CD4-positive, alpha-beta T cell treated with Interleukin-1 beta for 1 hour (primary cell): ENCODE data around the gene MEIS2.

Experiments used
- DNase-seq, 2 donors: peaks; one replicate each; pipeline ENCODE4 v3.0.0-alpha.2; 2020 to 2022

The MEIS2 gene

DNA sequence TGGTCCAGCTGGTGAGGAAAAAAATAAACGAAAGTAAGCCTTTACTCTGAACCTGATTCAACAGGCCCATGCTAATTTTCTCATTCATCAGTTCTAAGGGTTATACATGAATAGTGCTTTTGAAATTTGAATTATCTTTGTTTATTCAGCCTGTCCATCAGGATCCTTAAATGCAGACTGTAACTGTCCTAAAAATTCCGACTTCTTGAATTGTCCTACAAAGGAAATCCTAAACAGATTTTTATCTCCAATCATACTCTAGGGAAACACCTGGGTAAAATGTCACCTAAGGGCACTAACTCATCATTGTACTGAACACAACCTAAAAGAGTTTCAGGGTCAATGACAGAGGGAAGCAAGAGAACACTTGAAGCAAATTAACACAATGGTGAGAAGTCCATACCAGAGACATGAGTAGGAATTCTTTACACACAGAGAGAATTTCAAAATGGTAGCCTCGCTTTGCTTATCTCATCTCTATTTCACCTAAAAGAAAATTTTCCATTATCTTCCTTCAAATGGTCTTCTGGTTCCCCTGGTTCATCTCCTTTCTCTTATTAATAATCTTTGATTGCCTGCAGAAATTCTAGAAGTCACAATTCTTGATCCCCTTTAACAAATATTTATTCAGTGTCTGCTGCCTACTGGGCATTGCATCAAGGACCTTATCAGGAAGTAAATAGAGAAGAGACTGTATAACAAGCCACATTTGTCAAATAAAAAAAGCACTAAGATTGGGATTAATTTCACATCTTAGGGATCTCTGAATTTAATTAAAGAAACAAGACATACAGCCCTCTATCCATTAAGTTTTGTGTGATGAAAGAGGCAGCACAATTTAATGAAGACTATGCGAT lies 182.7 kb downstream of the MEIS2 start:
- no peak for DNase-seq

DNA sequence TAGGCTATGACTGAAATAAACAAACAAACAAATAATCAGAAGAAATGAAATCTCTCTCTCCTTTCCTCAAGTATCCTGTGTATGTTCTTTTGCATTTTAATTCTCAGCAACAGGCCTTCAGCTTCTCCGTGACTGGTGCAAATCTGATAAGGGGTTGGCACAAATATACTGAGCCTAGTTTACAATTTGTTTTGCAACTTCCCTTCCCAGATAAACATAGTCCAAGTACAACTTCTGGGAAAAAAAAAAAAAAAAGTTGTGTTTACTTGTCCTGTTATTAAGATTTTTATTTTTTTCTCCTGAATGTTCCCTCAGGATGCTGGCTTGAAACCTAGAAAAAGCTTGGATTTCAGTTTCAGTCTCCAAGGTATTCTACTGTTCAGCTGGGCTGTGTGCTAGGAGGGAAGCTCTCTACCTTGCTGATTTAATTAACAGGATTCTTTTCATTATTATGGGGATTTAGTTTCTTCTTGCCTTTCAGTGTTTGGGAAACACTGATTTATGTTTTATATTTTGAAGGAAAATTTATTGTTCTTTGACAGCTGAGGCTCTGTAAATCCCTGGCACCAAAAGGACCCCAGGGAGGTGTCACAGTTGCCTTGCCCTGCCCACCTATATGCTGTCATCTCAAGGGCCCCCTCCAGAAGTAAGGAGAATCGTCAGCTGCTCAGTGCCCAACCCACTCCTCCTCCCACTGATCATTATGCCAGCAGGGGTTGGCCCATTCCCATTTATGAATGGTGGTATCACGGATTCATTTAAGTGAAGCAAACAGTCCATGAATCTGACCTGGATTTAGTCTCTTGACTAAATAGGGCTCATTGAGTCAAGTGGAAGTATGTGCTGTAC lies 185.2 kb downstream of the MEIS2 start:
- DNase-seq, result no peak

DNA sequence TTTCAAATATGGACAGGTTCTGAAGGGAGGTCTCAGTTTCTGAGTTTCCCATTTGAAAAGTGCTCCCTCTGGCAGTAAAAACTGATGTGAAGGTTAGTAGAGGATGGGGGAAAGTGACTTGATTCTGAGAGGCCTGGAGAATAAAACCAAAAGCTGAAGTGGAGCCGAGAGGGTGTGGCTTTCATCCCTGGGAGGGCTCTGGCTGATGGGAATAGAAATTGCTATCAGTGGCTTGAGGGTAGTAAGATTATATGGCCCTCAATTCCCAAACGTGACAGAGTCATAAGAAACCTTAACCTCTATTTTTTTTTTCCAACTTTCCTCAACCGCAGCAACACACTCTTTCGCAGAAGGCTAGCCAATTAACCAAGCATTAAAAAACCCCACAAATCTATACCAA lies 185.9 kb downstream of the MEIS2 start:
- DNase-seq, result no peak

DNA sequence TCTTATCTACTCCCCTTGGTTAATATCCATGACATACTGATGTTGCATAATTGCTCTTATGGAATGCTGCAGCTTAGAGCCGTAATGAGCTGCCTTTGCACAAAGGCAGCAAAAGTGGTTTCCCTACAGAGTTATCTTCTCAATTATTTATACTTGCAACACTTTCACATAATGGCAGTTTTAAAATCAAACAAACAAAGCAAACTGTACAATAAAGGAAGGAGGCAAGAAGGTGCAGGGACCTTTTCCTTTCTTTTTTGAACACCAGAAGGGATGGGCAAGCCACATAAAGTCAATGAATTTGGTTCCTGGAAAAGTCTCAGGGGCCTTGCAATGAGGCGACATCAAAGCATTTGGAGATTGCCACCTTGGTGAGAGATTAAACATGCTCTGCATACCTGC lies 188.0 kb downstream of the MEIS2 start:
- DNase-seq, result no peak

DNA sequence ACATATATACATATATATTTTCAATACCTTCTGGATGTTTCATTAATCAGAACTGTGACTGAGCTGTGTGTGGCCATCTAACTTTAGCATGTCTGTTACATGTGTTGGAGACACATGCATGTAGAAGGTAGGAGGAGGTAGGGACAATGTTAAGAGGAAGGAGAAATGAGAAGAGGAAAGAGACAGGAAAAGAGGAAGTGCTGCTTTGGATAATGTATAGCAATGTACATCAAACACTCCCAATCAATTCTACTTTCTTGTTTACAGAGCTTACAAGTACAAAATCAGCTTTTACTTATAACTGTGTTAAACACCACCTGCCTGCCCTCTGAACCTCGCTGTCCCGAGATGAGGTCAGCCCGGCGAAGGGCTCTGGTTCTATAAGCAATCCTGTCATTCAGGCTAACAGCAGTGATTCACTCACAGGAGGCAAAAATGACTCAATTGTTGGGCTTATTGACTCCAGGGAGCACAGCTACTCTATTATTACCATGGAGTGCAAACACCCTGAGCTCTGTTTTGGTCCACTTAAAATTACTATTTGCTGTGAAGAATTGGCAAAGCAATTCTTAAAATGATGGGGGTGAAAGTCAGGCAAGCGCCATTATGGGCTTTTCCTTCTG lies 188.9 kb downstream of the MEIS2 start:
- DNase-seq, result no peak

DNA sequence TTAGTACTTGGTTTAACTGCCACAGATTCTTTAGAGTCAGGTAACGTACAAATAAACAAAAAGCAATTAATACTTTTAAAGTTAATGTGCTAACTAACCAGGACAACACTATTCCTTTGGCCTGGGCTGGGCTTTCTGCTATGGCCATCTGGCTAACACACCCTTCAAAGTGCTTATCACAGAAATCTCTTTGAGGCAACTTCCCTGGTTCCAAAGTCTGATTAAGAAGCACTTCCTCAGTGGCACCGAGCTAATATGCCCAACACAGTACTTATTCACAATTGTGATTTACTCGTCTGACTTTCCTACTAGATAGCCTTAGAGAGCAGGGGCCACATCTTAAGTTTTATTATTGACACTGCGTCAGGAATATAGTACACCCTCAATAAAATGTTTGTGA lies 191.4 kb downstream of the MEIS2 start:
- no peak for DNase-seq

DNA sequence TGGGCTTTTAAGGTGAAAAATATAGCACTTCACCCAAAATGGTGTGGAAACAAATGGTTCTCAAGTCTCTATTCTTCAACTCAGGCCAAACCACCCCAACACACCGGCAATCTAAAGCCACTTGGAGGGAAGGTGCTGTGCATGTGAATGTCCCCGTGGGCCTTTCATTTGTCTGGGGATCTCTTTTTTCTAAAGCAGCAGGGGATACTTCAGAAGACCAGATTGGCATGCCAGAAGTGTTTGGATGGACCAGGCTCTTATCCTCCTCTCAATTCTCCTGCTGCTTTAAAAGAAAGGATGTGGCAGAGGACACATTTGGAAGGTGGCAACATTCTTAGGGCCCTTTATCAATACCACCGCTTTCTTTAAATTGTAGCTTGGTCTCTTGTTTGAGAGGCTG lies 193.1 kb downstream of the MEIS2 start:
- DNase-seq, result no peak

DNA sequence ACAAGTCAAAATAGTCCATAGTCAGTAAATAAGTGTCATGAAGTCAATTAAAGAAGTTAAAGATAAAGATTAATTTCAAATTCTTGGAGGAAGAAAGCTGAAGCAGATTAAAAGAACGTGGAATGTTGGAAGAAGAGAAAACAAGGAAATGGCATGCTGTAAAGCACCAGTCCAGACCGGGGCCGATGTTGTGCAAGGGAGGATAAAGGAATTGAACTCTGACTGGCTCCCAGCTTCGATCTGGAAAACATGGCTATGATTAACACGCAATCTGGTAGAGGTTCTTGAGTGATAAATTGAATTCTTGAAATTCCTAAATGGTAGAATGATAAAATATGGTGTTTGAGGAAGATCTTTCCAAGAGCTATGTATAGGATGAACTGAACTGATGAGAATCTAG lies 194.4 kb downstream of the MEIS2 start:
- no peak for DNase-seq

DNA sequence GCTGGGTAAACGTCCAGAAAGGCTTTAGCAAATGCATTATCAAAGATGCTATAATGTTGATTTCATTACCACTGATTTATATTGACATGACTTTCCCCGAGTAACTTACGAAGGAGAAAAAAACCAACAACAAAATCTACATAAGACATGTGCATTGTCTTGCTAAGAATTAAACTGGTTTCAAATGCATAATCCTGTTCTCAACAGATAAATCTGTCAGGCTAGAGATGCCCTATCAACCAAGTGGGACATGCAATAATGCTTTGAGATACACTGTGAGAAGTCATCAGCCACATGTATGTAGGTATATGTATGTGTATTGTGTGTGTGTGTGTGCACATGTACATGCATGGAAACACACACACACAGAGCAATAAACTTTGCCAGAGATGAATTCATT lies 195.6 kb downstream of the MEIS2 start:
- DNase-seq, result no peak

DNA sequence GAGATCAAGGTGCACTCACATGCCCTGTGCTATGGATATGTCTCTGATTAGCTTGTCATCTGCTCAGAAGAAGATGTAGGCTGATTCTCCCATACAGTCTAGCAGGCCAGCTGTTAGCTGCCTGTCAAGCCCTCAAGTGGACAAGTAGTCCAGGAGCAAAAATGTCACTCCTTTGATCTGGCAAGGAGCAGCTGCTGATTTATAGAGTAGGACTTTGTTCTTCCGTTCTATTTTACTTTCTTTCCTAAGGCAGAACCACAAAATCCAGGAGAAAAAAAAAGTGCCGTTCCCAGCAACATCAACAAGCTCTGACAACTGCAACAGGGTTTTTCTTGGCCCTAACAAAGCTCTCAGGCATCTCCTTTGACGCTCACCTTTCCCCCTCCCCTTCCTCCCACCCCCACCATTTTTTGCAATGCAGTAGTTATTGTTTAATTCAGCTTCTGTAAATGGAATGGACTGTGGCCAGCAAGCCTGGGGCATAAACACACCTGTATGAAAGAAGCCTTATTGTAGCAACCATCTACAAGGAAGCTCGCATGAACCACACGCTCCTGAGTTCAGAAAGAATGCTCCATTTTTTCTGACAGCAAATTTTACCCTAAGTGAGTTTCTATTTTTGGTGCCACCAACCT lies 196.3 kb downstream of the MEIS2 start:
- DNase-seq, result no peak

DNA sequence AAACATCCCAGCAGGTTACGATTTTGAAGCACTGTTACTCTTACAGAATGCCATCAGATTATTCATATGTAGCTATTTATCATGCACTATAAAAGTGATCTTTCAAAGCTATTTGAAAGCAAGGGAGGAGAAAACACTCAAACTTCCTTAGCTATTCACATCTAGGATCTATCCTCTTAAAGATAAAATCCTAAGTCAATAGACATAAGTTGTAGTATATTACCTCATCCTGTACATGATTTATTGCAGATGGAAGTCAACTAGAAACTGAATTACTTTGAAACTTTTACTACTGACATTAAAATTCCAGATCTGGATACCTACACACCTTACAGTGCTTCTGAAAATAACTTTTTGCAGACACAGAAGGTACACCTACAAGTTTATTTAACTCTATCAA lies 197.2 kb downstream of the MEIS2 start:
- DNase-seq, result no peak

DNA sequence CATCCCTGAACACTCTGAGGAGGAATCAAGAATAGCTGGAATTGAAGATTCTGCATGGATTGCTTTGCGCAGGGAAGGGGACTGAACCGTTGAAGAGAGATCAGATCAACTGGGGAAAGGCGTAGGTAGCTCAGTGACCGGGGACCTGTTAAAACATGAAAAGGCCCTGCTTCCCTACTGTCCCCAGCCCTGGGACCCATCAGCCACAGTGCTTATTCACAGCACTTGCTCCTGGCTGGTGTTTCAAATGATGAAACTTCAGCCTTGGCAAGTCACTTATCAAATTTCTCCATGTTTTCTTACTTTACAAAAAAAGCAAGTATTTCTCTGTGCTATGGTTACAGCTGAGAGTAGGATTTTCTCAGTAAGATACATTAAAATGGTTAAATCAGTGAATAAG lies 199.3 kb downstream of the MEIS2 start:
- no peak for DNase-seq

DNA sequence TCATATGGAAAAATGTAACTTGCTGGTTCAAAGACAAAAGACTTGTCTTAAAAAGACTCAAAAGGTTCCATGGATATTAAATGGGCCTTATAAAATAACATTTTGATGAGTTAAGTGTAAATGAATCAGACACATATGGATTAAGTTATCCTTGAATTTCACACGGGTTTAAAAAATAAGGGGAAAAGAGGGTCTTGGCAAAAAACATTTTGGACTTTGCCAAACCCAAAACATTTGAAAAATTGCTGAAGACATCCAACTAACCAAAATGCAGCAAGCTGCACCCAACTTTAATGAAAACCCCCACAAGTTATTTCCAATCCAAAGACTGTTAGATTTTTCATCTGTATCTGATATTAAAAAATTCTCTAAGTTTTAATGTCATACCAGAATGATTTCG lies 200.7 kb downstream of the MEIS2 start:
- DNase-seq, result no peak

DNA sequence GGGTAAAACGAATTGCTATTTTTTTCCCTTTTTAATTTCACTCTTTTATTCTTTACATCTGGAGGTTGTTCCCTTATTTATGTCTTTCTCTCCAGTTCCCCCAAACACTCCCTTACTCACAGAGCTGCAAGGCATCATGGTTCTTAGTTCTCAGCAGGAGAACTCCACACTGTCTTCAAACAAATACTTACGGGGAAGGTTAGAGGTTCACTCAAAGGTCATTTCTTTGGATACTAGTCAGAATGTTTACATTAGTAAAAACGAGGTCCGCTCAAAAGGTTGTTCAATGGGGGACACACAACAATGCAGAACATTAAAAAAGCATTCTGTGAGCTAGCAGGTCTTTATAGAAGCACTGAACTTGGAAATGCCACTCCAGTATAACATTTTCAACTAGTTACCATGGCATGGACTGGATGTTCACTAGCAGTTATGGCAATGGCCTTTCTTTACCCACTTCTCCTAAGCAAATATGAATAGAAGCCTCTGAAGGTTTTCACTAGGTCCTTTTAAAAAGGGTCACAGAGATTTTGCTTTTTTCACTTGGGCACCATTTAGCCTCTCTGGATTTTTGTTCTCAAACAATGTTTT lies 201.7 kb downstream of the MEIS2 start:
- DNase-seq, result no peak

DNA sequence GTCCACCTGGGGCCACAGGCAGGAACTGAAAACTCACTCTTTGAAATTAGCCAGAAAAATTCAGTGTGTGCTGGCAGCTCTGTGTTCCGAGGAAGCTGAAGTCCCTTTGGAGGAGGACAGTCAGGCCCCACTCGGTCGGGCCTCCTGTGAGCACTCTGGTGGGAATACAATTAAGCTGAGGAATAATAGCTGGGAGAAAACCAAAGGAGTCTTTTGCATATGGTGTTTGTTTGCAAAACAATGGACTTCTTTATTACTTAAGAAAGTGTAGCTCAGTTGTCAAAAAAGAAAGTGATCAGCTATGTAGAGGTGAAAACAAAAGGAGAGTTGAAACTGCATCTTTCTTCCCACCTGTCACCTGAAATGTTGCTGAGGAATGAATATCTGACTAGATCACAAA lies 202.5 kb downstream of the MEIS2 start:
- no peak for DNase-seq

DNA sequence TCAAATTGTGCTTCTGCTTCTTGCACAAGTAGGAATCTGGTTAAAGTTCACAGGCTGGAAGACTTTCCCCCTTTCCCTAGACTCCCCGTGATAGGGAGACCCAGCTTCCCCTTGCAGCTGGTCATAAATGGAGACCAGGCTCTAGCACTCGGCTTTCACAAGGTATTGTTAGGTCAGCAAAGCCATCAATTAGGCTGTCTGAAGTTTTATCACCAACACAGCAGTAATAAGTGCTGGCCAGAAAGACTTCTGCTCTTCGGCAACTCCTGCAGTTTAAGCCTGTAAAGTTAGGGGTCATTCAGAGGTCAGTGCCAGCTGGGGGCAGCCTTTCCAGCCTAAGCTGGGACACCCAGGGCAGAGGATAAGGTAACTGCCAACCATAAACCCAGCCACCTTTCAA lies 203.4 kb downstream of the MEIS2 start:
- DNase-seq, result no peak

DNA sequence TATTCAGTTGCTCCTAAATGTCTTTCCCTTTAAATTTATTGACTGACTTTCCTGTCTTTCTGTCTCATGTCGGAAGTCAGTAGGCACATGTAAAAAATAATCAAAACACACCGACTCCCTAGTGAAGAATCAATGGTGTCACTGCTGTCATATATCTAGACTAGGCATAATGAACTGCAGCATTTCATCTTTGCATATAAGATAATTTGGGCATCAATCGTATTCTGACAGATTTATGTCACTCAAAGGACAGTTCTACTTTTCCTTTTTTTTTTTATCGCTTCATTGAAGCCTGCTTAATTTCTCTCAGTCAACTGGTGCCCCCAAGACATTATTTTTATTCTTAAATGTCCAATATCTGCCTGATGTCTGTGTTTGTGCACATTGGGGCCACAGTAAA lies 206.3 kb downstream of the MEIS2 start:
- no peak for DNase-seq

DNA sequence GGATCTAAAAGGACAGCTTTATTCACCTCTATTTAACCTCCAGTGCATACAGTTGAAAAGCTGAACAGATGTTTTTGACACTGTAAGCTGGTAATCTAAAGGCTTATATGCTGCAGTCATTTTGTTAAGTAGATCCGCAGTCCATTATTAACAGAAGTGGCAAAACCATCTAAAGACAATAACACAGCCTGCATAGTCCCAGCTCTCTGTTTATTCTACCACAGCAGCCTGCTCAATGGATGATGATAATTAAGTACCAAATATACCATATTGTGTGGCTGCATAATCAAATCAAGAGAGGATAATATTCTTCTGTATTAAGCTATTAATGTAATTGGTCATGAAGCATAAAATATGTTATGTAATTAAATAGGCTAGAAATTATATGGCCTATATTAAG lies 207.1 kb downstream of the MEIS2 start:
- no peak for DNase-seq

DNA sequence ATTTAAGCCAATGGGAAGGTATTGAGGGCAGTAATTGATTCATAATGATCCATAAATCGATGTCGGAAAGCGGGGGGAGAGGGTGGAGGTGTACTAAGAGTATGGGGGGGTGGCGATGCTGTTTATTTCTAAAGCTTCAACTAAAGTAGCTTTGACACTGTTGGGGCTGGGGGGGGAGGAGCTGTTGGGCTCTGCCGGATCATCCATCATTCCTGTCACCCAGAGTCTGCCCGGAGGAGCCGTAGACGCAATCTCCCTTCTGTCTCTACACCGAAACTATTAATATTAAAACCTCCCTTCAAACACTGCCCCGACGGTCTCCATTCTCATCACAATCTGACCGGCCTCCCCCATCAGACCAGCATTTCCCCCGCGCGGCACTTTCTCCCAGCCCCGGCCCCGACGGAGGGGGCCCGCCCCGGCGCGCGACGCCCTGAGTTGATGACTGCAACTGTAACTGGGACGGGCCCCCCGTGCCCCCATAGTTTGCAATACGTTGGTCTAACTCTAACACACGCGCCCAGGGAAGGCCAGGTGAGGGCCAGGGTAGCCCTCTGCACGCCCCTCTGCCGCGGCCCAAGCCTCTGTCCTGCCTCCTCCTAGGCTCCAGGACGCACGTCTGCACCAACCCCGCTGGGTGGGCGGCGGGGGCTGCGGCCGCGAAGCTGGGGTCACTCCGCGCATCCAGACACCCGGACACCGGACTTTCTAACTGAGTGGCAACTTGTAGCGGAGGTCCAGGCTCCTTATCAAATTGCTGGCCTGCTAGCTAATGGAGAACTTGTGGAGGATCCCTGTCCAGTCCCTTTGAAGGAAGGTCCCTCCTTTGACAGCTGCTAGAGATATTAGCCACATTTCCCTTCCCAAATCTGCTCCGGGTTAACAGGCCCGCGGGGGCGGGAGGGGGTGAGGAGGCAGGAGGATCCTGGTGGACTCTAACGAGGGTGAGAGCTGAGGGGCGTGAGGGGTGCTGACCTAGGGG lies 212.0 kb downstream of the MEIS2 start:
- DNase-seq, result no peak

DNA sequence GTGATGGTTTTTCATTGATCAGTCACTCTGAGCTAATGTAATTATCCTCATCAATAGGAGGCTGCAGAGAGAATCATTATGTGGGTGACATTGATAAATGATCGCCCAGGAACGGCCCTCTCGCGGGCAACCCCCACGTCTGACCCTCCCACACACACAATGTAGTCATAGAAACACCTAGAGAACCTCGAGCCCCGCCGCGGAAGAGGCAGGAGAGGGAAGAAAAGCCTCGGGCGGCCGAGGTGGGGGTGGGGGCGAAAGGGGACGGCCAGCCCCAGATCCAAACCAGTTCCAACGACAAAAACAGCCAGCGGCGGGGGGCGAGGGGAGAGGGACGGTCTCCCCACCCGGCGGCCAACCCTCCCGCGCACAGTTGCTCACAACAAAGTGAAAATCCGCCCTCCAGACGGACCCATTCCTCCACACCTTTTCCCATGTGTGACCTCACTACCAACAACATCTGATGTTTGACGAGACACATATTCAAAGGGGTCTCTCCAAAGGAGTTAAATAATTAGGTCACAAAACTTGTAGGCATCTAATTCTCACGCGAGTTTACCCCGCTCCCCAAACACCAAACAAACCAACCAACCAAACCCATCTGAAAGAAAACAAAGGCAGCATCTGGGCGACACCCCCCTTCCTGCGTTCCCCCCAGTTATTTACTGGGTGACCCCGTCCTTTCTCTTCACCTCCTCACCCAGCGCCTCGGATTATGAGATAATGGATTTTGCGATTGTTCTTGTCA lies 213.0 kb downstream of the MEIS2 start:
- DNase-seq, result no peak

DNA sequence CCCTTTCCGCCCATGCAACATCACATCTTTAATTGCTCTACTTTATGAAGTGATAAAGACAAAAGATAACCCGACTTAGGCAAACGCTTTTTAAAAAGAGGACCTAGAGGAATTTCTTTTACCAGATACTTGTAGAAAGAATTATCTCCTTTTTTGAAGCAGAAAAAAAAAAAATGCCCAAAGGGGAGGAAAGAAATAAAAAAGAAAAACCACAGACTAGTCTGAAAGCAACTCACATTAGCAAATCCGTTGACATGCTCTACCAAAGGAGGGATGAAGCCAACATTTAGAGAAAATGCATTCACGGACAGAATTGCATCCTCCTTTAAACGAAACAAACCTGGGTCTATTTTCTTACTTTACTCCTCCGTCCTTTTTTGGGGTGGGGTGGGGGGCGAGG lies 213.6 kb downstream of the MEIS2 start:
- DNase-seq, result no peak
